HG03469 (cell line): ENCODE measurements around the gene DLG4.
"Not testable (repeated sequence)": the region's sequence is repeated elsewhere in the genome, so short reads cannot be mapped to it uniquely, and the experiment has no call there.

Experiments
- ATAC-seq: cut with Tn5 transposase; IDR thresholded peaks from one replicate; pipeline ENCODE4 v1.9.1; 2021; ENCODE audit warnings: mild to moderate bottlenecking, moderate library complexity, moderate number of reproducible peaks; ENCODE audit not compliant: unreplicated experiment

DLG4 gene

DNA sequence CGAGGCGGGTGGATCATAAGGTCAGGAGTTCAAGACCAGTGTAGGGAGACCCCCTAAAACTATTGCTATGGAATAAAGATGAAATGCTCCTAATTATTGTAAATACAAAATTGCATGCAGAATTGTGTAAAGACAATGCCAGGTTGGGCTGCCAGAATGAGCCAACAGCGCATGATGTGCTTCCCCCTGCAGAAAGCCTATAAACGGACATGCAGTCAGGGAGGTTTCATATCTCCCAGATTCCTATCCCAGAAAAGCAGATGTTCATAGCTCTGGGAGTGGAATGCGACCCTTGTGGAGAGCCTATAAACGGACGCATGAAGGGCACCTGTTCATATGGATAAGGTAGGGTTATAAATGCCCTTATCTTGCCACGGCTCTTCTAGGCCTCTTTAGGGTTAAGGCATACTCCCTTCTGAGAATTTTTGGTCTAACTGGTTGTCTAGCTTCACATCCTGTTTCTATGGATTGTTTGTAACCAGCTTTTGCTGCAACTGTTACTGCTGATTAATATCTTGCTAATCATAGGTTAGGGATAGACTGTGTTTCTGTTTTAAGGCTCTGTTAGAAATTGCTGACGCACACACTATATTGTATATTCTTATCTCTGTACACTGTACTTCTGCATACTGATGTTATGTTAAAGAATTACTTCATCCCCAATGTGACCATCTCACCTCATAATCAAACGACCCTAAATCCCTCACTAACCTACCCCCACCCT lies 50.6 kb downstream of the DLG4 start:
- not testable (repeated sequence) for ATAC-seq

DNA sequence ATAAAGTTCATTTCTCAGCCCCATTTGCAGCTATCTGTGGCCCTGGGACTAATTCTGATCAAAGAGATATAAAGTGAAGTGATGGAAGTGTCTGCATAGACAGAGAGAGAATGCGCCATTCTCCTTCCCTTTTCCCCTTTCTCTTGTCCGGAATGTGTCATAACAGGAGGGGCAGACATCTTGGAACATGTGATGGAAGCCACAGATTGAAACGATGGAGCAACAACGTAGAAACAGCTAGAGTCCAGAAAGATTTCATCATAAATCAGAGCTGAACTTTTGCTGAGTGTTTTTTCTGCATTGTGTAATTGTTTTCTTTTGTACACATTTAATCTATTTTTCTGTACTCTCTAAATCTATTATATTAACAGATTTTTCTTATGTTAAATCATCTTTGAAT lies 51.8 kb downstream of the DLG4 start:
- no peak for ATAC-seq

DNA sequence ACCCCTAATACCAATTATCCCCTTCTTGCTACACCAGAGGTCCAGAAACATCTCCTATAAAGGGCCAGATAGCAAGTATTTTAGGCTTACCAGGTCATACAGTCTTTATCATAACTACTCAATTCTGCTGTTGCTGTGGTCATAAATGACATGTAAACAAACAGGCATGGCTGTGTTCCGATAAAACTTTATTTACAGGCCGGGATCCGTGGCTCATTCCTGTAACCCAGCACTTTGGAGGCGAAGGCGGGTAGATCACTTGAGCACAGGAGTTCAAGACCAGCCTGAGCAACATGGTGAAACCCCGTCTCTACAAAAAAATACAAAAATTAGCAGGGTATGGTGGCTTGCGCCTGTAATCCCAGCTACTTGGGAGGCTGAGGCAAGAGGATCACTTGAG lies 52.8 kb downstream of the DLG4 start:
- no peak for ATAC-seq

DNA sequence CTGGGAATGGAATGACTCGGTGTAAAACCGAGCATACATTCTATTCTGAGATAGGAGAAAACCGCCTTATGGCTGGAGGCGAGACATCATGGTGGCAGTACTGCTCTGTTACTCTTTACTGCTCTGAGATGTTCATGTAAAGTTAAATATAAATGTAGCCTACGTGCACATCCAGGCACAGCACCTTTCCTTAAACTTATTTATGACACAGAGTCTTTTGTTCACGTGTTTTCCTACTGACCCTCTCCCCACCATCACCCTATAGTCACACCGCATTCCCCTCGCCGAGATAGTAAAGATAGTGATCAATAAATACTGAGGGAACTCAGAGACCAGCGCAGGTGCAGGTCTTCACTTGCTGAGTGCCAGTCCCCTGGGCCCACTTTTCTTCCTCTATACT lies 60.1 kb downstream of the DLG4 start:
- ATAC-seq, result not testable (repeated sequence)

DNA sequence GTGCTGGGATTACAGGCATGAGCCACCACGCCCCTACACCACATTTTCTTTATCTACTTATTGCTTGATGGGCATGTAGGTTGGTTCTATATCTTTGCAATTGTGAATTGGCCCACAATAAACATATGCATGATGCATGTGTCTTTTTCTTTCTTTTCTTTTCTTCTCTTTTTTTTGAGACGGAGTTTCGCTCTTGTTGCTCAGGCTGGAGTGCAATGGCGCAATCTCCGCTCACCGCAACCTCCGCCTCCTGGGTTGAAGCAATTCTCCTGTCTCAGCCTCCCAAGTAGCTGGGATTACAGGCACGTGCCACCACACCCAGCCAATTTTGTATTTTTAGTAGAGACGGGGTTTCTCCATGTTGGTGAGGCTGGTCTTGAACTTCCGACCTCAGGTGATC lies 61.2 kb downstream of the DLG4 start:
- ATAC-seq, result not testable (repeated sequence)

DNA sequence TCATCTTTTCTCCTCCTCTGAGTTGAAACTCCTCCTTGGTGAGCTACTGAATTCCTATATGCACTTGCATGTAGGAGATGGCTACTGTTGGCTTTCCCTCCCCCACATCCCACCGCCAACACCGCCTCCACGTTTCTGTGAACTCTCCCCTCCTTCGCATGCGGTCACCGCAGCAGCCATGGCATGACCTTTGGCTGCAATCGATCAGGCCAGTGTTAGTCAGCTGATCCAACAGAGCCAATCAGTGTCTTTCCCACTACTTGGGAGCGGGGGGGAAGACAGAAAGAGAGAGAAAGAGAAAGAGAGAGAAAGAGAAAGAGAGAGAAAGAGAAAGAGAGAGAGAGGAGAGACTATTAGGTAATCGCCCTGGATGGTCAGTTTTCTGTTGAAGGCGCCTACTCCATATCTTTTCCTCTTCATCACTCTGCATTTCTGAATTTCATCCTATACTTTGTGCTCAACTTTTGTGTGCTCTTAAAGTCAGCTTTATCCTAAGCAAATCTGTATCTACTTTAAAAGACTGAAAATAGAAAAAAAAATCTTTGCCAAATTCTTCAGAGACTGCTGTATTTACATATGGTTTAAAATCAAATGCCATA lies 63.2 kb downstream of the DLG4 start:
- ATAC-seq, result no peak

DNA sequence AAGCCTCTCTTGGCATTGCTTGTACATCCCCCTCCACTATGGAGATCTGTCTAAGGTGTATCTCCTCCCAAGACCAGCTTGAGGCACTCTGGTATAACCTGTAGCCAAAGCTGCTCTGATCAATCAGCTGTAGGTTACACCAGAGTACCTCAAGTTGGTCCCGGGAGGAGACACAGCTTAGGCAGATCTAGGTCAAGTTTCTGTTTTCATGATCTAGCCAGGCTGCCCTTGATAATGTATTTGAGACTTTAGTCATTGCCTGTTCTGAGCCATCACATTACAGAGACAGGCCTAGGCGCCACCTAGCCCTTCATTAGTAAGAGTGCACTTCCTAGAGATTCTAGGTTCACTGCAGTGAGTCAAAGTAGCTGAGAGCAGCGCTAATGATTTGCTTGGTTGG lies 71.9 kb downstream of the DLG4 start:
- ATAC-seq, result no peak

DNA sequence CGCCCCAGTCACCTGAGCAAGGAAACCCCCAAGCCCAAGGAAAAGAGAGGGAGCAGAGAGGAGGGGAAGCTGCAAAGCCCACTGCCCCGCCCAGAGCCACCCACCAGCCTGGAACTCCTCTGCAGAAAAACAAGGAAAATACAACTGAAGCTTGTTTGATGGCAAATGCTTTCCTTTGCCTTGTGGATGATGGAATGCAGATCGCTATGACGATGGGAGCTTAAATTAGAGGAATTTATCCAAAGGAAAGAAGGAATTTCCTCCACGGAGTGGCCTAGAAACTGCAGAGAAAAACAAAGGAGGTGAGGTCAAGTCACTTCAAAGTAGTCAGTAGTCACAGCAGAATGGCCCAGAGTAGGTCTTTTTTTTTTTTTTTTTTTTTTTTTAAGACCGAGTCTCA lies 73.5 kb downstream of the DLG4 start:
- ATAC-seq, result no peak

DNA sequence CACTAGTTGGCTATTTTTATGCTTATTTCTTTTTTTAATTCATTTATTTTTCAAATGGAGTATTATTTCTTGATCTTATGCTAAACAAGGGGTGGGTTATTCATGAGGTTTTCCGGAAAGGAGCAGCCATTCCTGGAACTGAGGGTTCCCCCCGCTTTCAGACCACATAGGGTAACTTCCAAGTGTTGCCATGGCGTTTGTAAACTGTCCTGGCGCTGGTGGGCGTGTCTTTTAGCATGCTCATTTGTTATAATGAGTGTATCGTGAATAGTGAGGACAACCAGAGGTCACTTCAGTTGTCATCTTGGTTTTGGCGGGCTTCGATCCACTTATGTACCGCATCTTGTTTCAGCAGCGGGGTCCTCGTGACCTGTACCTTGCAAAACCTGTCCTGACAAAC lies 75.4 kb downstream of the DLG4 start:
- ATAC-seq, result no peak

DNA sequence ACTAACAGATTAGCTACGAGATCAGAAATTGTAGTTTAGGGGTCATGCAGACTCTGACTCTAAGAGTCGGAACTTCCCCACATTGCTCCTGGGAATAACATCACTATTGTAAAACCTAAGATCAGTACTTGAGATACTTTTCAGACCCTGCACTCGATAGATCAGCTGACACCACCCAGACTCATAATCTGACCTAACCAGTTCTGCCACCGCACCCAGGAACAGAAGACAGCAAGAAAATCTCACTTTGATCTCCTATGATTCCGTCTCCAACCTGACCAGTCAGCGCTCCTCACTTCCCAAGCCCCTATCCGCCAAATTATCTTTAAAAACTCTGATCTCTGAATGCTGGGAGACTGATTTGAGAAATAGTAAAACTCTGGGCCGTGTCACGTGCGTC lies 77.8 kb downstream of the DLG4 start:
- ATAC-seq, result no peak

DNA sequence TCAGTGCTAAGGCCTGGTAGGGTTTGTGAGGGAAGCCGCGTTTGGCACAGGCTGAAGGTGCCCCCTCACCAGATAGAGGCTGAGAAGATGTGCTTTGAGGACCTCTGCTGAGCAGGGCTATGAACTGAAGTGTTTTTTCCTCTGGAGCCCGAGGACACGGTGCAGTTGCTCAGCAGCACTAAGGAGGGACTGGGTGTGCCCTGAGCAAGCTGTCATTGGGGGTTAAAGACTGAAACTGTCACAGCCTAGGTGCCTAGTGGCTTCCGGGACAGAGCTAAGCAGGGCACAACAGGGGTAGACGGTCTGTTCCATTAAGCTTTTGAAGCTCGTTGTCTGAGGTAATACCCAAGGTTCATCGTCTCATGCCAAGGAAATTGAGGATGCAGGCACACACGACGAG lies 80.2 kb downstream of the DLG4 start:
- ATAC-seq, result no peak

DNA sequence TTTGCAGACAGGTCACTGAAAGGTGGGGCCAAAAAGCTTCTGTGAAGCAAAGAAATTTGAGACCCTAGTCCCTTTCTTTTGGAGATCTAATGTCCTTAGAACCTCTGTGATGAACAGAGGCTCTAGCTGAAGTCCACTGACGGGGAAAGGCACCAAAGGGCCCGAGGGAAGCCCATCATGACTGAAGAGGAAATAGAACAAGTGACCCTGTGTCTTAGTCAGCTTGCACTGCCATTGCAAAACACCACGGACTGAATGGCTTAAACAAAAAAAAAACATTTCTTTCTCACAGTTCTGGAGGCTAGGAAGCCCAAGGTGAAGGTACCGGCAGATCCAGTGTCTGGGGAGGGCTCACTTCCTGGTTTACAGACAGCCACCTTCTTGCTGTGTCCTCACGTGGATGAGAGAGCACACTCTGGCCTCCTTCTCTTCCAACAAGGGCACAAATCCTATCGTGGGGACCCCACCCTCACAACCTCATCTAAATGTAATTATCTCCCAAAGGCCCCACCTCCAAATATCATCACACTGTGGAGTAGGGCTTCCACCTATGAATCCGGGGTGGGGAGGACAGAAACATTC lies 80.7 kb downstream of the DLG4 start:
- no peak for ATAC-seq

DNA sequence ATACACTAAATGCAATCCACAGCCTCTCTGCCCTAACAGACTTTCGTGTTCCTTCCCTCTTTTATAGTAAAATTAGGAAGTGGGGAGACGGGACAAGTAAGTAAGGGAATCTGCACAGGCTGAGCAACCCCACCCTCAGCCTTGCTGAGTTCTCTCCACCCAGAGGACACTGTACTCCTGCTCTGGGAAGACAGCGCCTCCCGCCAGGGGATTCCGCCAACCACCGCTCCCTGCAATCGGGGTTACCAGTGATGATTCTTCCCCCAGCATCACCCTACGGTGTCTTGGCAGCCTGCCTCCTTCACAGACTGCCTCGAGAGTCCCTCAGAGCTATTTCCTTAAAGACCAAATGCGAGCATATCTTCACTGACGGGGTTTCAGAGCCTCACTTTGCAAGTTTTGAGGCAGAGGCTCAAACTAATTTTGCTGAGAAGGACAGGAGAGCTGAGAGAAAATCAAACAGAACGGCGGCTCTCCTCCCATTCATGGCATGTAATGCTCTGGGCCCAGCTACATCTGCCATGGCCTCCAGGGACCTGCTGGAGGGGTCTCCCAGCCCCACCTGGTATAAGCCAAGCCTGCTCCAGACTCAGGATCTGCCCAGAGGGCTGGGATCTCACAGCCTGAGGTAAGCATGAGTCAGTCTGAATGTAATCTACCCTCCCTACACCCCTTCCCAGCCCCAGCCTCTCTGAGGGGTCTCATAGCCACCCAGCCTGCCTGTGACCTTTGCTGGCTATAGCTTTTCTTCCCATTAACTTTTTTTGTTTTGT lies 82.3 kb downstream of the DLG4 start:
- ATAC-seq, result no peak
